Astrocyte (in vitro differentiated cells and primary cell): ENCODE results near the gene PGLYRP4. TPM values are rescaled to one million over a fixed set of nuclear protein-coding genes. Genes with fewer than 3 reads are reported as not detected.

Experiments
- DNase-seq: peaks from one replicate; pipeline ENCODE4 v3.0.0-alpha.2; 2010; ENCODE audit warnings: low read depth
- FAIRE-seq: peaks from 2 replicates; lab custom pipeline; 2011; peaks lifted over from hg19 to GRCh38; lab: Jason Lieb, UNC
- H2AFZ ChIP-seq: 2 replicates; pipeline ENCODE4 v1.6.0; 2012; ENCODE audit warnings: low read depth, low read length, inconsistent platforms
- H3K27ac ChIP-seq: 2 replicates; pipeline ENCODE4 v1.5.1; 2011; ENCODE audit warnings: low read depth, low read length, inconsistent platforms
- H3K27me3 ChIP-seq: 2 replicates; pipeline ENCODE4 v1.6.0; 2011; ENCODE audit warnings: low read length, inconsistent platforms; ENCODE audit not compliant: insufficient read depth
- H3K36me3 ChIP-seq: 2 replicates; pipeline ENCODE4 v1.5.1; 2011; ENCODE audit warnings: low read length, inconsistent platforms; ENCODE audit not compliant: insufficient read depth
- H3K4me1 ChIP-seq: 2 replicates; pipeline ENCODE4 v1.5.1; 2011; ENCODE audit warnings: low read length, inconsistent platforms; ENCODE audit not compliant: insufficient read depth
- H3K4me2 ChIP-seq: 2 replicates; pipeline ENCODE4 v1.6.0; 2012; ENCODE audit warnings: low read length, inconsistent platforms
- H3K4me3 ChIP-seq: 2 replicates; pipeline ENCODE4 v1.5.1; 2011; ENCODE audit warnings: low read depth, mild to moderate bottlenecking, low read length, inconsistent platforms; ENCODE audit not compliant: insufficient read depth
- H3K79me2 ChIP-seq: 2 replicates; pipeline ENCODE4 v1.6.0; 2012; ENCODE audit warnings: mild to moderate bottlenecking, low read length, inconsistent platforms; ENCODE audit not compliant: insufficient read depth
- H3K9ac ChIP-seq: 2 replicates; pipeline ENCODE4 v1.6.0; 2012; ENCODE audit warnings: mild to moderate bottlenecking, low read length, inconsistent platforms
- H3K9me3 ChIP-seq: 2 replicates; pipeline ENCODE4 v1.5.1; 2012; ENCODE audit warnings: low read depth, mild to moderate bottlenecking, low read length, inconsistent platforms; ENCODE audit not compliant: insufficient read depth
- H4K20me1 ChIP-seq: 2 replicates; pipeline ENCODE4 v1.6.0; 2012; ENCODE audit warnings: low read length, inconsistent platforms; ENCODE audit not compliant: insufficient read depth
- H3K27ac Mint-ChIP-seq: one replicate; pipeline ENCODE4 v1.8.0; 2021; ENCODE audit warnings: mild to moderate bottlenecking, mixed read lengths; ENCODE audit not compliant: unreplicated experiment
- H3K27me3 Mint-ChIP-seq: one replicate; pipeline ENCODE4 v1.8.0; 2021; ENCODE audit warnings: low read depth, mixed read lengths; ENCODE audit not compliant: unreplicated experiment
- H3K36me3 Mint-ChIP-seq: one replicate; pipeline ENCODE4 v1.8.0; 2021; ENCODE audit warnings: low read depth, mixed read lengths; ENCODE audit not compliant: unreplicated experiment
- H3K4me1 Mint-ChIP-seq: one replicate; pipeline ENCODE4 v1.8.0; 2021; ENCODE audit warnings: low read depth, mixed read lengths; ENCODE audit not compliant: unreplicated experiment
- H3K4me3 Mint-ChIP-seq: one replicate; pipeline ENCODE4 v1.8.0; 2021; ENCODE audit warnings: mild to moderate bottlenecking, moderate library complexity, mixed read lengths; ENCODE audit not compliant: unreplicated experiment
- H3K9me3 Mint-ChIP-seq: one replicate; pipeline ENCODE4 v1.8.0; 2021; ENCODE audit warnings: mild to moderate bottlenecking, mixed read lengths; ENCODE audit not compliant: unreplicated experiment
- CTCF ChIP-seq: IDR thresholded peaks from 2 replicates; pipeline ENCODE4 v1.5.1; 2011; ENCODE audit warnings: low read depth, mild to moderate bottlenecking, inconsistent platforms, low read length, moderate library complexity; ENCODE audit not compliant: insufficient read depth
- EZH2 ChIP-seq: IDR thresholded peaks from 2 replicates; pipeline ENCODE4 v1.6.1; 2012; ENCODE audit warnings: mild to moderate bottlenecking, low read length, inconsistent platforms; ENCODE audit not compliant: insufficient read depth
- total RNA-seq: library from RNA; stranded (reverse); gene quantifications from 2 replicates; pipeline ENCODE4 v1.2.1, GENCODE V29; 2021

Gene PGLYRP4
- total RNA-seq, 1 donor from 2014 or later, result not detected

GRCh38 chr1:153339802-153340201 lies 8.8 kb downstream of the PGLYRP4 start:
- no peak for DNase-seq

GRCh38 chr1:153337980-153338853 lies 10.4 kb downstream of the PGLYRP4 start:
- H3K4me2 ChIP-seq, result no peak overlapping the region
- FAIRE-seq (no peak), DNase-seq (no peak)
- H3K4me1 ChIP-seq, result no peaks in the 10 kb centered on the region
- H3K79me2 ChIP-seq, result no peaks in the 10 kb centered on the region
- peaks cover 8% of the 10 kb centered on the region for H3K4me1 Mint-ChIP-seq
- peaks cover 6% of the 10 kb centered on the region for H3K27me3 Mint-ChIP-seq
- peaks cover 3% of the 10 kb centered on the region for H3K9me3 Mint-ChIP-seq
- no peaks in the 10 kb centered on the region for H3K27me3 ChIP-seq
- no peak overlapping the region for H3K27ac Mint-ChIP-seq
- H3K27ac ChIP-seq, result no peak overlapping the region
- no peaks in the 10 kb centered on the region for H3K36me3 ChIP-seq
- no peak overlapping the region for H3K4me3 ChIP-seq
- no peak overlapping the region for H2AFZ ChIP-seq
- H3K9me3 ChIP-seq, result no peaks in the 10 kb centered on the region
- no peak overlapping the region for H3K9ac ChIP-seq
- no peaks in the 10 kb centered on the region for H3K36me3 Mint-ChIP-seq
- H4K20me1 ChIP-seq, result no peaks in the 10 kb centered on the region
- H3K4me3 Mint-ChIP-seq, result no peak overlapping the region
- TF ChIP-seq CTCF (no peak), EZH2 (no peak)

More at GRCh38 chr1:153339802-153340201, 8.8 kb downstream of the PGLYRP4 start:
- no peak overlapping the region for H2AFZ ChIP-seq
- no peak overlapping the region for H3K27ac ChIP-seq
- peaks cover 3% of the 10 kb centered on the region for H3K9me3 Mint-ChIP-seq
- no peak overlapping the region for H3K9ac ChIP-seq
- H3K27me3 ChIP-seq, result no peaks in the 10 kb centered on the region
- H3K4me3 ChIP-seq, result no peak overlapping the region
- H3K4me2 ChIP-seq, result no peak overlapping the region
- H3K27ac Mint-ChIP-seq, result no peak overlapping the region
- H3K36me3 Mint-ChIP-seq, result no peaks in the 10 kb centered on the region
- H4K20me1 ChIP-seq, result no peaks in the 10 kb centered on the region
- H3K4me3 Mint-ChIP-seq, result no peak overlapping the region
- peaks cover 15% of the 10 kb centered on the region for H3K4me1 Mint-ChIP-seq
- no peaks in the 10 kb centered on the region for H3K36me3 ChIP-seq
- TF ChIP-seq EZH2 (no peak), CTCF (no peak)
- FAIRE-seq, result no peak
- no peaks in the 10 kb centered on the region for H3K79me2 ChIP-seq
- peaks cover 17% of the 10 kb centered on the region for H3K27me3 Mint-ChIP-seq
- H3K4me1 ChIP-seq, result no peaks in the 10 kb centered on the region
- H3K9me3 ChIP-seq, result no peaks in the 10 kb centered on the region

- no peak for FAIRE-seq
- Mint-ChIP-seq H3K9me3 (peaks cover 9% of the 10 kb centered on the region), H3K27me3 (peaks cover 3% of the 10 kb centered on the region), H3K4me1 (peaks cover 3% of the 10 kb centered on the region), H3K36me3 (no peaks in the 10 kb centered on the region), H3K27ac (no peak overlapping the region), H3K4me3 (no peak overlapping the region)
- no peak overlapping the region for H3K9ac ChIP-seq
- H3K9me3 ChIP-seq, result no peaks in the 10 kb centered on the region
- no peaks in the 10 kb centered on the region for H3K79me2 ChIP-seq
- no peaks in the 10 kb centered on the region for H3K36me3 ChIP-seq
- H3K27me3 ChIP-seq, result no peaks in the 10 kb centered on the region
- TF ChIP-seq CTCF, result no peak
- TF ChIP-seq EZH2, result no peak
- H3K4me3 ChIP-seq, result no peak overlapping the region
- no peaks in the 10 kb centered on the region for H3K4me1 ChIP-seq
- no peak overlapping the region for H3K4me2 ChIP-seq
- H3K27ac ChIP-seq, result no peak overlapping the region
- DNase-seq, result no peak
- no peak overlapping the region for H2AFZ ChIP-seq
- H4K20me1 ChIP-seq, result no peaks in the 10 kb centered on the region
These were observed 12.0 kb downstream of the PGLYRP4 start for GRCh38 chr1:153336650-153337049.
